ENCODE measurements around the gene WASHC4.

WASHC4 gene

GRCh38 chr12:105206686-105207374 is 99.3 kb downstream of the WASHC4 start:
- no peak for DNase-seq (ENCODE audit: low read depth)

DNA sequence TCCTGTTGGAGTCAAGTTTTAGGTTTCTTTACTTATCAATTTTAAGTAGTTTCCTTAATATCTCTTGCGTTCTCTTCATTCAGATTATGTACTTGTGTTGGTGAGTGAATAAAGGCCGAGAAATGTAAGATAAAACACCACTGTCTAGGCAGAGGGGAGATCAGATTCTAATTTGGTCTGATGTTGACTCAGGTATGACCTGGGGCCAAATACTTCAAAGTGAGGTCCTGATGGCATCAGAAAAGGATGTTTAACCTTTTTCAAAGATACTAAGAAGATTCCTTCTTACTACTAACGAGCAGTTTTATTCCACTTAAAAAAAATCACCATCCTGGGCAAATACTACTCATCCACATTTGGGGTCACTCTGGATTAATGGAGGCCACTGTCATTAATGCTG is 101.6 kb downstream of the WASHC4 start:
- DNase-seq (ENCODE audit: low read depth): no peak

DNA sequence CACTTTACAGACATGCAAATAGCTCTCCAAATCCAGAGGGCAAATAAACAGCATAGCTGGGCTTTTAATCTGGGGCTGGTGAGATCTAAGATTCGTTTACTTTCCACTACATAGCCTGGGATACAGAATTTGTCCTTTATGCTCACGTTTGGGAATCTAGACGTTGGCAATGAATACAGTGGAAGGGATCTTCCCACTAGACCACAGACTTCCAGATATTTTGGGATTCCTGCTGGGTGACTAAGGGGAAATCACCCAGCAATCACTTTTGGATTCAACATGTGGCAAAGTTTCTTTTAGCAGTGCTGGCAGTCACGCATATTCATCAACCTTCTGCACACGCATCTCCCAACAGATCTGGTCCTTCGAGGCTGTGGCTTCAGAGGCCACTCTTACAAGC is 104.9 kb downstream of the WASHC4 start:
- DNase-seq (ENCODE audit: low read depth): no peak

GRCh38 chr12:105214148-105214547 is 106.6 kb downstream of the WASHC4 start:
- DNase-seq (ENCODE audit: low read depth): no peak

DNA sequence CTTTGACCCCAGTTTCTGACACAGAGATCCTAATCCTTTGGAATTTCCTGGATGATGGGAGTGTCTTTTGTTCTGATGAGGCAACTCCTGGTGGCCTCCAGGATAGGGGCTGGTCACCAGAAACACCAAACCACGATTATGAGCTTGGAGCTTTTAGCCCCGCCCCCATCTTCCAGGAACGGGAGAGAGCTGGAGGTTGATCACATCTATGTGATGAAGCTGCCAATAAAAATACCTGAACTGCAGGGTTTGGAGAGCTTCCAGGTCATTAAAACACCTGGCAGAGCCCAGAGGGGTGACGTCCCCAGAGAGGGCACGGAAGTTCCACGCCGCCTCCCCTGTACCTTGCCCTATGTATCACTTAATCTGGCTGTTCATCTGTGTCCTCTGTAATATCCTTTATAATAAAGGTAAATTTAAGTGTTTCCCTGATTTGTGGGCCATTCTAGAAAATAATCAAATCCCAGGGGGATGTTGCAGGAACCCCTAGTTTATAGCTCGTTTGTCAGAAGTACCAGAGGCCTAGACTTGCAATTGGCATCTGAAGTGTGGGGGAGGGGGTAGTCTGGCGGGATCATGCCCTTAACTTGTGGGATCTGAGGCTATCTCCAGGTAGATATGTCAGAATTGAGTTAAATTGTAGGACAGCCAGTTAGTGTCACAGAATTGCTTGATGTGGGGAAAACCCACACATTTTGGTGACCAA is 107.3 kb downstream of the WASHC4 start:
- no peak for DNase-seq (ENCODE audit: low read depth)

- DNase-seq (ENCODE audit: low read depth): no peak
These were observed 110.9 kb downstream of the WASHC4 start for GRCh38 chr12:105218434-105218833.
